ENCODE data around the gene ZNF865.

Gene ZNF865

DNA sequence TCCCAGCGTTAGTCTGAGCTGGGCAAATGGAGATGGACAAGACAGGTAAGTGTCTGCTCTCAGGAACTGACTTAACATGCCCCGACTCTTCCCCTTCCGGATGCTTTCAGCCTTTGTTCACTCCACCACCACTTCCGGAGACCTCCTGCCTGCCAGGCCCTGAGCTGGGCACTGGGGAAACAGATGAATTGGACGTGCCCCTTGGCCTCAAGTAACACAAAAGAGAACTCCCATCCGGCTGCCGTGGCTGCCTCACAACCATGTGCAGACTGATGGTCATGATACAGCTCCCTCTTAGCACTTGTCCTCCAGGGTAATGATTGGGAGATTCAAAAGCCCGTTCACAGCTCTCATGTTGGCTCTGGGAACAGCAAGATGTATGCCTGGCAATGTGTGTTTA is 12.0 kb downstream of the ZNF865 start:
- TF ChIP-seq CTCF (conservative IDR thresholded peaks at IDR 0.05; ENCODE audit: low read depth, low read length) = no peak
- DNase-seq (ENCODE audit: low read depth) = no peak
- no peak overlapping the region for H3K4me3 ChIP-seq (ENCODE audit: low read length)

DNA sequence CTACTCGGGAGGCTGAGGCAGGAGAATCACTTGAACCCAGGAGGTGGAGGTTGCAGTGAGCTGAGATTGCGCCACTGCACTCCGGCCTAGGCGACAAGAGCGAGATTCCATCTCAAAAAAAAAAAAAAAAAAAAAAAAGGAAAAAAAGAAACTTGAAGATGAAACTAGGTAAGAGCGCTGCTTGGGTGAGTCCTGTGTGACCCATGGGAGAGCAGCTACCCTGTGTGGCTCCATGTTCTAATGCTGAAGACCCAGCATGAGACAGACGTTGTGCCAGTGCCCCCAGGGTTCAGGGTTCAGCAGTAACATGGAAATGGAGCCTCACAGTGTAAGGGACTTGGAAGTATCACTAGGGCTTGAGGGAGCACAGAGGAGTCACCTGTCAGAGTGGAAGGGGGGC is 13.0 kb downstream of the ZNF865 start:
- DNase-seq (ENCODE audit: low read depth) = no peak
- no peak overlapping the region for H3K4me3 ChIP-seq (ENCODE audit: low read length)
- no peak for TF ChIP-seq CTCF (conservative IDR thresholded peaks at IDR 0.05; ENCODE audit: low read depth, low read length)

DNA sequence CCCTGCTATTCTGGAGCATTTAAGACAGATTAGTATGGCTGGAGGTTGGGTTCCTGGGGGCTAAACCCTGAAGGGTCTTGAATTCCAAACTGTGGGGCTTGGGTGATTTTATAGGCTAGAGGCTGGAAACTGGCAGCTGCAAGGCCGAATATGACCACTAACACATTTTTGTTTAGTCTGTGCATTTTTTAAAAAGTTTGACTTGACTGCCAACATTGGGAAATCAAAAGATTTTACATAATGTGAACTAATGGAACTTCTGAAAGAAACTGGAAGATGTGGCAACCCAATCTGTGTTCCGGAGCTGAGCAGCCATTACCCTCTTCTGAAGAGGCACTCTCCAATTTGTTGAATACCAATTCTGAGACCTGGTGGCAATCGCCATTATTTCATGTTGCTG is 13.8 kb downstream of the ZNF865 start:
- DNase-seq (ENCODE audit: low read depth) = no peak
- TF ChIP-seq CTCF (conservative IDR thresholded peaks at IDR 0.05; ENCODE audit: low read depth, low read length) = no peak
- H3K4me3 ChIP-seq (ENCODE audit: low read length) = no peak overlapping the region

GRCh38 chr19:55620410-55621204 is 15.2 kb downstream of the ZNF865 start:
- DNase-seq (ENCODE audit: low read depth) = no peak
- H3K4me3 ChIP-seq (ENCODE audit: low read length) = no peak overlapping the region
- TF ChIP-seq CTCF (conservative IDR thresholded peaks at IDR 0.05; ENCODE audit: low read depth, low read length) = no peak

DNA sequence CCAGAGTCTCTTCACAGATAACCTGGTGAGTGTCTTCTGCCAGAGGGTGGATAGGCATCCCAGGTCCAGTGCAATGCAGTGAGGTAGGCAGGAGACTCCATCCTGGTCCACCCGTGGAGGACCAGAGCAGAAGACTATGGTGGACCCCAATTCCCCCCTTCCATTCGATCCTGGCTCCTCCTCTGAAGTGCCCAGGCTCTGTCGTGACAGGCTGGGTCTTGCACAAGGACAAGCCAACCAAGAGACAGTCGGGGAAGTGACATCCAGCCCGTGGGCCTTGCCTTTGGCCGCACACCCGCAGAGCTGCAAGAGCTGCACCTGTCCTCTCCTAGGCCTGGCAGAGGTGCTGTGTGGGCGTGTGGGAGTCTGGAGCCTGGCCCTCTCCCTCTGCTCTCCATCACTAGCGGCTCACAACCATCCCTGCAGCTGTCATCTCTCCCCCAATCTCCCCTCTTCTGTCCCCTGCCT is 15.8 kb downstream of the ZNF865 start:
- TF ChIP-seq CTCF (conservative IDR thresholded peaks at IDR 0.05; ENCODE audit: low read depth, low read length) = no peak
- H3K4me3 ChIP-seq (ENCODE audit: low read length) = no peak overlapping the region
- DNase-seq (ENCODE audit: low read depth) = no peak

GRCh38 chr19:55621673-55622231 is 16.3 kb downstream of the ZNF865 start:
- no peak for TF ChIP-seq CTCF (conservative IDR thresholded peaks at IDR 0.05; ENCODE audit: low read depth, low read length)
- H3K4me3 ChIP-seq (ENCODE audit: low read length) = no peak overlapping the region
- no peak for DNase-seq (ENCODE audit: low read depth)

Measured in retinal pigment epithelial cell (primary cell).